Ascending aorta (tissue), 2 donors: ENCODE results near the gene PYGL. TPM values are rescaled to one million over a fixed set of nuclear protein-coding genes. Genes with fewer than 3 reads are reported as not detected.
"Not testable (repeated sequence)": the region's sequence is repeated elsewhere in the genome, so short reads cannot be mapped to it uniquely, and the experiment has no call there.

Experiments
- DNase-seq, 2 donors: peaks; one replicate each; pipeline ENCODE4 v3.0.0-alpha.2; 2019; ENCODE audit warnings: low spot score in 2 of 2
- H3K27ac ChIP-seq, 2 donors: fragments of 200-600 bp; sonication (generic); one replicate each; pipeline ENCODE4 v1.5.1; 2016 to 2017; ENCODE audit warnings: mild to moderate bottlenecking in 1 of 2
- H3K27me3 ChIP-seq: fragments of 200-600 bp; sonication (generic); one replicate; pipeline ENCODE4 v1.5.1; 2017
- H3K36me3 ChIP-seq, 2 donors: fragments of 200-600 bp; sonication (generic); one replicate each; pipeline ENCODE4 v1.5.1; 2016
- H3K4me1 ChIP-seq, 2 donors: fragments of 200-600 bp; sonication (generic); one replicate each; pipeline ENCODE4 v1.5.1; 2016 to 2017; ENCODE audit warnings: mild to moderate bottlenecking in 1 of 2
- H3K4me3 ChIP-seq, 2 donors: fragments of 200-600 bp; sonication (generic); one replicate each; pipeline ENCODE4 v1.5.1; 2016 to 2017; ENCODE audit warnings: mild to moderate bottlenecking in 1 of 2
- H3K9me3 ChIP-seq, 2 donors: fragments of 200-600 bp; sonication (generic); one replicate each; pipeline ENCODE4 v1.5.1; 2016
- CTCF ChIP-seq, 3 experiments: fragments of 200-600 bp in 2 of 3; fragments of 450-650 bp in 1 of 3; sonication (generic) in 2 of 3; IDR thresholded peaks; one replicate each; pipeline ENCODE4 v1.5.1; 2016 to 2019; ENCODE audit warnings: antibody characterized with exemption in 3 of 3, mild to moderate bottlenecking in 1 of 3, moderate library complexity in 1 of 3
- intact Hi-C: fragments of 100-400 bp; cut with DNase I; formaldehyde crosslinking; loops from one replicate; pipeline ENCODE4 v1.15.1; 2023
- total RNA-seq: library from RNA; depleted of rRNA; stranded (reverse); fragments of >200 nt; gene quantifications from one replicate; pipeline ENCODE4 v1.1.0, GENCODE V29; 2016

Gene PYGL
- total RNA-seq, 1 donor from 2014 or later: 13.8 TPM

DNA sequence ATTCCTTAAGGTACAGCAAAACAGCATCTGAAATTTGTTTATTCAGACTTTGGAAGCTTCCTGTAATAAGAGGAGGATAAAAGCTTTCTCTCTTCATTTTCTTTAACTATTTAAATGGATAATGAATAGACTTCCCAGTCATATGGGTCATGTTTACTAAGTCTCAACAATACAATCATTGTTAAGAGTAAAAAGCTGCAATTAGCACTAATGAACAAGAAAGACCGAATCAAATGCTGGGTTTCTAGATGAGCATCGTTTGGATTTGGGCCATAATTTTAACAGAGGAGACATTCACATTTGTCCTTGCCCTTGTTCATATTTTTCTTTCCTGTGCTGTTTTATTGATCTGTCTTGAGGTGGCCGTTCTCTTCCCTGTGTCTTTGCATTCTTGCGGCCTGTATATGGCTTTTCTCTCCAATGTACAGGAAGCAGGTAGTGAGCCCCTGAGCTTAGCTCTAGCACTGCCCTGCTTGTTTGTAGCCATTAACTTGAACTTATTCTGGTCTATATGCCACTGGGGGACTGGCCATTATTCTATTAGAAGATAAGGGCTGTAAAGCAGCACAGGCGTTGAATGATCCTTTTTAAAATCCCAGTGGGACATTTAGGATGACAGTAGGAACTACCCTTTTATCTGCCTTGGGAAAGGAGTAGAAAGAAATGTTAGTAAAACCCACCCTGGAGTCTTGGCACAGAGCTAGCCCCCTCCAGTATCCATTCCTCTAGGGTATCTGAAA lies 37.8 kb downstream of the PYGL start:
- Histone ChIP-seq H3K27me3 (no peaks in the 10 kb centered on the region), H3K27ac (no peak overlapping the region), H3K4me1 (no peaks in the 10 kb centered on the region), H3K4me3 (no peak overlapping the region), H3K9me3 (no peaks in the 10 kb centered on the region), H3K36me3 (peaks cover 47 to 83% of the 10 kb centered on the region in 2 donors)
- no peak for DNase-seq
- intact Hi-C loops: no loop called here
- no peak for TF ChIP-seq CTCF (IDR thresholded peaks at IDR 0.05)

DNA sequence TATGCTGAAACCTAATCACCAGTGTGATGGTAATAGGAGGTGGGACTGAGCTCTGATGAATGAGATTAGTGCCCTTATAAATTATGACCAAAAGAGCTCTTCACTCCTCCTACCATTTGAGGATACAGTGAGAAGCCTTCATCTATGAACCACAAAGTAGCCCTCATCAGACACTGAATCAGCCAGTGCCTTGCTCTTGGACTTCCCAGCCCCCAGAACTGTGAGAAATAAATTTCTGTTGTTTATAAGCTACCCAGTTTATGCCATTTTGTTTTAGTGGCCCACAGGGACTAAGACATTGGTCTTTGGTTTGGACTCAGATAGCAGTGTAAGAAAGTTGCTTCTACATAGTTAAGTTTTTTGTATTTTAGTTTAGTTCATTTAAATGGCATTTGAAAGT lies 39.6 kb downstream of the PYGL start:
- no peak for TF ChIP-seq CTCF (IDR thresholded peaks at IDR 0.05)
- Histone ChIP-seq H3K4me3 (no peak overlapping the region), H3K9me3 (no peaks in the 10 kb centered on the region), H3K27ac (no peak overlapping the region), H3K4me1 (no peaks in the 10 kb centered on the region), H3K36me3 (peaks cover 30 to 66% of the 10 kb centered on the region in 2 donors), H3K27me3 (no peaks in the 10 kb centered on the region)
- intact Hi-C loops: no loop called here
- DNase-seq: no peak

GRCh38 chr14:50901361-50901760 lies 42.9 kb downstream of the PYGL start:
- Histone ChIP-seq H3K27ac (no peak overlapping the region), H3K4me3 (no peak overlapping the region), H3K36me3 (peaks cover 5 to 34% of the 10 kb centered on the region in 2 donors), H3K27me3 (no peaks in the 10 kb centered on the region), H3K4me1 (no peaks in the 10 kb centered on the region), H3K9me3 (no peaks in the 10 kb centered on the region)
- TF ChIP-seq CTCF (IDR thresholded peaks at IDR 0.05): no peak
- DNase-seq: no peak
- intact Hi-C loops: no loop called here

DNA sequence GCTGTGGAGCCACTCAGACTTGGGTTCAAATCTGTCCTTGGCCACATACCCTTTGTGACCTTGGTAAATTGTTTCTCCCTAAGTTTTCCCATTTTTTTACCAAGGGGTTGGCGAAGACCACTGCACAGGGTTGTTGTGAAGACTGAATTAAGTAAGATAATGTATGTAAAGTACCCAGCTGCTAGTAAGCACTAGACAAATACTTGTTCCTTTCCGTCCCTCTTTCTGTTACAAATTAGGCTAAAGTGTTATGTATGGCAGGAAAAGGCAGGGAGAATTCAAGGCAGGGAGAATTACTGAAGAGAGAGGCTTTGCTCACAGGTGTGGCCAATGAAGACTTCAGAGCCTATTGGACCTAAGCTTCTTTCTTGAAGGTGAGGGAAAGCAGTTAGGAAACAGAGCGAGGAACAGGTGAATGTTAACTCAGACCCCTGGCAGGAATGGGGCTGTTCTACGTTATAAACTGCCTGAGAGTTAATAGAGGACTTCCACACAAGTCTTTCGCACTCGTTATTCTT lies 46.6 kb downstream of the PYGL start:
- H3K27me3 ChIP-seq: no peaks in the 10 kb centered on the region
- H3K4me3 ChIP-seq: no peak overlapping the region
- intact Hi-C loops: no loop called here
- no peak for TF ChIP-seq CTCF (IDR thresholded peaks at IDR 0.05)
- DNase-seq: no peak
- H3K36me3 ChIP-seq: peaks cover 0 to 10% of the 10 kb centered on the region in 2 donors
- no peaks in the 10 kb centered on the region for H3K4me1 ChIP-seq
- no peaks in the 10 kb centered on the region for H3K9me3 ChIP-seq
- no peak overlapping the region for H3K27ac ChIP-seq

DNA sequence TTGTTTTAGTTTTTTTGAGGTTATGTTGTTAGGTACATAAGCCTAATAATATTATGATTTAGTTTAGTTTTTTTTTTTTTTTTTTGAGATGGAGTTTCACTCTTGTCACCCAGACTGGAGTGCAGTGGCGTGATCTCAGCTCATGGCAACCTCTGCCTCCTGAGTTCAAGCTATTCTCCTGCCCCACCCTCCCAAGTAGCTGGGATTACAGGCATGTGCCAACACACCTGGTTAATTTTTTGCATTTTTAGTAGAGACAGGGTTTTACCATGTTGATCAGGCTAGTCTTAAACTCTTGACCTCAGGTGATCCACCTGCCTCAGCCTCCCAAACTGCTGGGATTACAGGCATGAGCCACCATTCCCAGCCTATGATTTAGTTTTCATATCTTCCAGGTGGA lies 47.3 kb downstream of the PYGL start:
- H3K27me3 ChIP-seq, H3K27ac ChIP-seq, DNase-seq, H3K9me3 ChIP-seq, H3K36me3 ChIP-seq, intact Hi-C loops, H3K4me1 ChIP-seq, H3K4me3 ChIP-seq: not testable (repeated sequence)

DNA sequence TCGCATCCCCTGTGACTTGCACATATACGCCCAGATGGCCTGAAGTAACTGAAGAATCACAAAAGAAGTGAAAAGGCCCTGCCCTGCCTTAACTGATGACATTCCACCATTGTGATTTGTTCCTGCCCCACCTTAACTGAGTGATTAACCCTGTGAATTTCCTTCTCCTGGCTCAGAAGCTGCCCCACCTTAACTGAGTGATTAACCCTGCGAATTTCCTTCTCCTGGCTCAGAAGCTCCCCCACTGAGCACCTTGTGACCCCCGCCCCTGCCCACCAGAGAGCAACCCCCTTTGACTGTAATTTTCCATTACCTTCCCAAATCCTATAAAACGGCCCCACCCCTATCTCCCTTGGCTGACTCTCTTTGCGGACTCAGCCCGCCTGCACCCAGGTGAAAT lies 47.9 kb downstream of the PYGL start:
- intact Hi-C loops, H3K9me3 ChIP-seq, H3K4me3 ChIP-seq, H3K36me3 ChIP-seq, DNase-seq, H3K27me3 ChIP-seq, H3K27ac ChIP-seq, H3K4me1 ChIP-seq: not testable (repeated sequence)
